Posterior vena cava (tissue), 2 donors: ENCODE measurements around the gene NPBWR2. TPM values are rescaled to one million over a fixed set of nuclear protein-coding genes. Genes with fewer than 3 reads are reported as not detected.

Experiments
- DNase-seq: peaks from one replicate; pipeline ENCODE4 v3.0.0-alpha.2; 2020; ENCODE audit warnings: low spot score
- intact Hi-C, 2 donors: fragments of 100-400 bp; cut with DNase I; formaldehyde crosslinking; loops; one replicate each; pipeline versions ENCODE4 v1.14.1 to v1.14.2; 2022 to 2023
- long read RNA-seq, 2 donors: library from polyadenylated mRNA; unstranded; transcript quantifications; one replicate each; pipeline ENCODE4 v2.0.0, GENCODE V29; 2020 to 2021
- total RNA-seq, 2 donors: library from RNA; stranded (reverse); fragmentation: NEBNext Ultra II Directional; extraction: Animal tissue kit (Norgen Biotek cat#: 25700); gene quantifications; one replicate each; pipeline ENCODE4 v1.2.1, GENCODE V29; 2021
- donor health status: DM: yes; HTN: yes; CAD: no.
- donor health status: DM: yes; HTN: yes; CAD: no.

Gene NPBWR2, protein sequence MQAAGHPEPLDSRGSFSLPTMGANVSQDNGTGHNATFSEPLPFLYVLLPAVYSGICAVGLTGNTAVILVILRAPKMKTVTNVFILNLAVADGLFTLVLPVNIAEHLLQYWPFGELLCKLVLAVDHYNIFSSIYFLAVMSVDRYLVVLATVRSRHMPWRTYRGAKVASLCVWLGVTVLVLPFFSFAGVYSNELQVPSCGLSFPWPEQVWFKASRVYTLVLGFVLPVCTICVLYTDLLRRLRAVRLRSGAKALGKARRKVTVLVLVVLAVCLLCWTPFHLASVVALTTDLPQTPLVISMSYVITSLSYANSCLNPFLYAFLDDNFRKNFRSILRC
- total RNA-seq = not detected
- long read RNA-seq, donor 1 = 0 reads
- long read RNA-seq, donor 2 = 0 reads

DNA sequence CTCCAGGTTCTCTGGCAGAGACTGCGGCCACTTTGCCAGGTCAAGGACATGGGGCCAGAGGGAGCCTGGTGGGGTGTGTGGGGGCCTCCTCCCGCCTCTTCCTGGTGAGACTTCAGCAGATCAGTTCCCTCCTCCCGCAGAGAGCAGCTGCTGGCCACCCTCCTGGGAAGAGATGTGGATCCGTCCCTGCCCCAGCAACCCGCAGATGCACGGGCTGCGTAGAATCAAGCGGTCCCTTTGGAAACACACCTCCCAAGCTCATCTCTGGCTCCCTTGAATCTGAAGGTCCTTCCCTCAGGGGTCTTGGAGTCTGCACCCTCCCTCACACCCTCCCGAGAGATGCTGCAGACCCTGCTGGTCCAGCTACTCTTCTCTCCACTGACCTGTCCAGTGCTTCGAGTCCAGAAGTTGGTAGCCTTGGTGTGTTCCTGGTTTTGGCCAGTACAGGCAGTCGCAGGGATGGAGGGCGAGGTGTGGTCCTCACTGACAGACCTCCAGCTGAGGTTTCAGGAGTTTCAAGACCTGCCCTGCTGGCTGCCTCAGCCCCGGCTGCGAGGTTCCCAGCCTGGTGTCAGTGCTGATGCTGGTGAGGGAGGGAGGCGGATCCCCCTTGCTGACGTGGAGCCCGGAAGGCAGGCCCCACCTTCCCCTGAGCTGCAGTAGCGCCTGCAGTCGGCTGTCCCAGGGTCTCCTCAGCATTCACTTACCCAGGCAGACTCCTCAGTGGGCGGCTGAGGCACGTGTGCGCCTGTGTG is at the start of gene NPBWR2:
NPBWR2 (minus strand) TSS at position 585 of the 755 bp plus-strand sequence. CDS start 734 bp downstream, outside the sequence.
- intact Hi-C loops = no loop called here
- peak; percentile 58 for DNase-seq

- intact Hi-C loops = no loop called here
- no peak for DNase-seq
Observed at GRCh38 chr20:64156136-64156885, 48.9 kb upstream of the NPBWR2 start.

- intact Hi-C loops = no loop called here
- no peak for DNase-seq
Observed at GRCh38 chr20:64155258-64156135, 48.1 kb upstream of the NPBWR2 start.

DNA sequence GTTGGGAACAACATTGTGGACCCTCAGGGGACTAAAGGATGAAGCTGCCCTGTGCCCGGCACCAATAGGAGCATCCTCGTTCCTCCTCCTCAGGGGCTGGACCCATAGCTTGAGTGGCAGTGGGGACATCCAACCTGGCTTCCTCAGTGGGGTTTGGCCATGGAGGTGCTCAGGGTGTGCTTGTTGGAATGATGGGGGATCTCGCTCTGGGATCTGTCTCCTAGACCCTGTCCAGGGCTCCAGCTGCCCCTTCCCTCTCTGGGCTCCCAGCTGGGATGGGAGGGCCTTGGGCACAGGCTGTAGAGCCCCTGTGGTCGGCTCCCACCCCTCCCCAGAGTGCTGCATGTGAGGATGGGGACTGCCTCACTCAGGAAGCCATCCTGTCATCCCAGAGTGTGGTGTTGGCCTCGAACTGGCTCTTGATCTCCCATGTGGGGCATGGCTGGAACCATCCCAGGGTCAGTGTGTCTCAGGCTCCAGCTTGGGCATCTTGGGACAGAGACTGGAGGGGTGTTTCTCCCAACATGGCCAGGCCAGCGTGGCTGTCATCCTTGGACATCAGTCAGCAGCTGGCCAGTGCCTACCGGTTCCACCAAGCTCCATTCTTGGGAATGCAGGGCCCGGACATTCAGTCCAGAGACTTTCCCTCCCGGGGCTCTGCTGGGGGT is 47.4 kb upstream of the NPBWR2 start:
- DNase-seq = no peak
- intact Hi-C loops = no loop called here

DNA sequence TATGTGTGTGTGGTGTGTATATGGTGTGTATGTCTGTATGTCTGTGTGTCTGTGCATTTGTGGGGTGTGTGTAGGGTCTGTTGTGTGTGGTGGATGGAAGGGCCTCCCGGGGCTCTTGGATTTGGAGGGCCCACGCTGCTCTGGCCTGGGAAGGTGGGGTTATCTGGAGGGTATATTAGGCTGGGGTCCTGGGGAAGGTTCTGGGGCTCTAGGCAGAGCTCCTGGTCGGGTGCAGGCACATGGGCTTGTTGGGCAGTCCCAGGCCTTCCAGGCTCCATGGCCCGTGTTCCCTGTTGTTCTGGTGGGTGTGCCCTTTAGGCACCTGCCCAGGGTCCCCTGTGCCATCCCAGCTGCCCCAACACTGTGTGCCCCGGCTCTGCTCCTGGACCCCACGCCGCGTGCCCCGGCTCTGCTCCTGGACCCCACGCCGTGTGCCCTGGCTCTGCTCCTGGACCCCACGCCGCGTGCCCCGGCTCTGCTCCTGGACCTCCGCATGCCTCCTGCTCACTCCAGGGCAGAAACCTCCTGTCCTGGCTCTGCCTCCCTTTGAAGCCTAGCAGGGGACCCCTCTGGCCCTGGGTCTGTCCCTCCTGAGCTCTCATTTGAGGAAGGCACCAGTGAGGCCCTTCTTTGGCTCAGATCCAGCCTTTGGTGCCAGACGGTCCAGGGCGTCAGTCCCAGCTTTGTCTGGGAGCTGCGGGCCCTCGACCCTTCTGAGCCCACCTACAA is 46.7 kb upstream of the NPBWR2 start:
- DNase-seq = no peak
- intact Hi-C loops = no loop called here

DNA sequence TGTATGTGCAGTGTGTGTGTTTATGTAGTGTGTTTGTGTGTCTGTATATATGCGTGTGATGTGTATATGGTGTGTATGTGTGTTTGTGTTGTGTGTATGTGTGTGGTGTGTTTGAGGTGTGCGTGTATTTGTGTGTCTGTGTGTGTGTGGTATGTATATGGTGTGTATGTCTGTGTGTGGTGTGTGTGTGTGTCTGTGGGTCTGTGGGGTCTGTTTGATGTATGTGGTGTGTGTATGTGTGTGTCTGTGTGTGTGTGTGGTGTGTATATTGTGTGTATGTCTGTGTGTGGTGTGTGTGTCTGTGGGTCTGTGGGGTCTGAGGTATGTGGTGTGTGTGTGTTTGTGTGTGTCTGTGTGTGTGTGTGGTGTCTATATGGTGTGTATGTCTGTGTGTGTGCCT is 46.0 kb upstream of the NPBWR2 start:
- no peak for DNase-seq
- intact Hi-C loops = no loop called here

GRCh38 chr20:64152906-64153305 is 45.5 kb upstream of the NPBWR2 start:
- intact Hi-C loops = no loop called here
- no peak for DNase-seq

- DNase-seq = peak; percentile 31
- intact Hi-C loops = no loop called here
Observed at GRCh38 chr20:64151633-64152530, 44.5 kb upstream of the NPBWR2 start.

GRCh38 chr20:64150756-64151632 is 43.6 kb upstream of the NPBWR2 start:
- intact Hi-C loops = no loop called here
- peak; percentile 48 for DNase-seq

DNA sequence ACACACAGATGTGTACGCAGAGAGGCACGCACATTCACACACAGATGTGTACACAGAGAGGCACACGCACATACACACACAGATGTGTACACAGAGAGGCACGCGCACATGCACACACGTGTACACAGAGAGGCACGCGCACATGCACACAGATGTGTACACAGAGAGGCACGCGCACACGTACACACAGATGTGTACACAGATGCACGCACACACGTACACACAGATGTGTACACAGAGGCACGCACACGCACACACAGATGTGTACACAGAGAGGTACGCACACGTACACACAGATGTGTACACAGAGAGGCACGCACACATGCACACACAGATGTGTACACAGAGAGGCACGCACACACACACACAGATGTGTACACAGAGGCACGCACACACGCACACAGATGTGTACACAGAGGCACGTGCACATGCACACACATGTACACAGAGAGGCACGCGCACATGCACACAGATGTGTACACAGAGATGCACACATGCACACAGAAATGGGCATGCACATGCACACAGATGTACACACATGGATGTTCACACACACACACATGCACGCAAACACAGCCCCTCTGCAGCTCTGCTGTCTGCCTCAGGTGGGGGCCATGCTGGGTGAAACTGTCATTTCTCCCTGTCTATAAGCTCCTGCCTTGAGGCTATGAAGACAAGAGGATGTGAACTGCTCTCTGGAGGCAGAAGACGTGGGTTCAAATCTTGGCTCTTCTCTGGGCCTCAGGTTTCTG is 42.6 kb upstream of the NPBWR2 start:
- peak; percentile 10 for DNase-seq
- intact Hi-C loops = no loop called here

GRCh38 chr20:64149141-64149540 is 41.8 kb upstream of the NPBWR2 start:
- intact Hi-C loops = no loop called here
- DNase-seq = peak; percentile 40

DNA sequence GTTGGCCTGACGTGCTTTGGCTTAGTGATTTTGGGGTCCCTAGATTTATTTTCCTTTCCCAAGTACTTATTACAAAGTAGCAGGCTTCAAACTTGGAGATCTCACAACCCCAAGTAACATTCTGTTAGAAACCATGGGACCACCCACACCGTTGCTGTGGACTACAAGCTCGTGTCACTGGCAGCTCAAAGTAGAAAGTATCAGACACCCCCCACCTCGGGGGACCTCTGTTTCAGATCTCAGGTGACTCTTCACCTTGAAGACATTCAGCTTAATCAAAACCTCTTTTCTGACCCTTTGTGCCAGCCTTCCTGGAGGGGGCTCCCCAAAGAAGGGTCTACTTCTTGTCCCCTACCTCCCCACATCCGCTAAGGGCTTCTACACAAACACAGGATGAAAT is 41.2 kb upstream of the NPBWR2 start:
- DNase-seq = peak; percentile 19
- intact Hi-C loops = no loop called here

- intact Hi-C loops = no loop called here
- peak; percentile 52 for DNase-seq
Observed at GRCh38 chr20:64146936-64147477, 39.6 kb upstream of the NPBWR2 start.

DNA sequence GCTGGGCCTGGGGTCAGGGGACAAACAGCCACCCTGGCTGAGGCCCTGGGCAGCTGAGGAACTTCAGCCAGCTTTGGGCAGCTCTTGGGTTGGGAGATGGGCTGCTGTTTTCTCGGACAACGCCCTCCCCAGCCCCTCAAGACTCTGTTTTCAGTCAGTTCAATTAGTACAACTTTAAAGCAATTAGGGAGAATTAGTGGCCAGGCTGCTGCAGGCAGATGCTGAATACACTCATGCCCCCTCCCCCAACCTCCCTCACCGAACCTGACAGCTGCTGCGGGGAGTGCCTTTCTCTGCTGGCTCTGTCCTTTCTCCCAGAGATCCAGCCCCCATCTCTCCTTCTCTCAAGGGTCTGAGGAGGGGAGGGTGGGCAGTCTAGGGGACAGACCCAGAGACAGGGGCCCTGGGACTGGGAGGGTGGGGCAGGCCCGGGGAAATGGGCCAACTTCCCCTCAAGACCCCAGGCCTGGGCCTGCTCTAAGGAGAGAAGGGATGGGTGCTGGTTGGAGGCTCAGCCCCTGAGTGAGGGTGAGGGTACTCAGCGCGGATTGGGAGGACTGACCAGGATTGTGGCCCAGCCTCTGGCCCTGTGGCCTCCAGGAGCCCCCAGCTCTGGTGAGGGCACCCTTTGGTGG is 39.1 kb upstream of the NPBWR2 start:
- DNase-seq = peak; percentile 28
- intact Hi-C loops = no loop called here
